H9 (cell line): ENCODE data around the gene TMEM229A. TPM values are rescaled to one million over a fixed set of nuclear protein-coding genes. Genes with fewer than 3 reads are reported as not detected.

Source experiments
- DNase-seq: peaks from one replicate; pipeline ENCODE4 v3.0.0-alpha.2; 2017
- H2AFZ ChIP-seq: one replicate; pipeline ENCODE4 v1.6.1; 2013; ENCODE audit warnings: mild to moderate bottlenecking, low read length, control low read depth, moderate library complexity
- H2AK5ac ChIP-seq: 2 replicates; pipeline ENCODE4 v1.6.1; 2013; ENCODE audit warnings: low read length, control low read depth, mixed read lengths; ENCODE audit not compliant: insufficient read length
- H2BK120ac ChIP-seq: one replicate; pipeline ENCODE4 v1.6.1; 2013; ENCODE audit warnings: low read depth, mild to moderate bottlenecking, low read length, control low read depth, inconsistent platforms; ENCODE audit not compliant: poor library complexity, severe bottlenecking
- H2BK12ac ChIP-seq: 2 replicates; pipeline ENCODE4 v1.6.1; 2013; ENCODE audit warnings: low read length, control low read depth, mixed read lengths, low read depth; ENCODE audit not compliant: insufficient read length
- H2BK15ac ChIP-seq: 2 replicates; pipeline ENCODE4 v1.6.1; 2013; ENCODE audit warnings: low read depth, low read length, control low read depth
- H2BK20ac ChIP-seq: one replicate; pipeline ENCODE4 v1.6.1; 2013; ENCODE audit warnings: low read depth, mild to moderate bottlenecking, low read length, control low read depth, inconsistent platforms; ENCODE audit not compliant: poor library complexity, severe bottlenecking
- H2BK5ac ChIP-seq: 2 replicates; pipeline ENCODE4 v1.6.1; 2013; ENCODE audit warnings: low read length, control low read depth, mixed read lengths; ENCODE audit not compliant: insufficient read length
- H3K14ac ChIP-seq: 2 replicates; pipeline ENCODE4 v1.6.1; 2013; ENCODE audit warnings: low read length, control low read depth; ENCODE audit not compliant: insufficient read depth
- H3K18ac ChIP-seq: 2 replicates; pipeline ENCODE4 v1.6.1; 2013; ENCODE audit warnings: low read depth, mild to moderate bottlenecking, mixed read lengths, low read length, control low read depth; ENCODE audit not compliant: insufficient read length
- H3K23ac ChIP-seq: 2 replicates; pipeline ENCODE4 v1.6.1; 2013; ENCODE audit warnings: low read length, control low read depth, mixed read lengths, low read depth; ENCODE audit not compliant: insufficient read length
- H3K23me2 ChIP-seq: 2 replicates; pipeline ENCODE4 v1.6.1; 2013; ENCODE audit warnings: low read depth, mild to moderate bottlenecking, mixed read lengths, low read length, control low read depth; ENCODE audit not compliant: insufficient read length, poor library complexity, severe bottlenecking
- H3K27ac ChIP-seq: 2 replicates; pipeline ENCODE4 v1.5.1; 2013; ENCODE audit warnings: low read length, control low read depth, mixed read lengths, low read depth; ENCODE audit not compliant: insufficient read length
- H3K27me3 ChIP-seq: 2 replicates; pipeline ENCODE4 v1.6.1; 2013; ENCODE audit warnings: low read length, control low read depth, inconsistent platforms; ENCODE audit not compliant: insufficient read depth
- H3K4ac ChIP-seq: 2 replicates; pipeline ENCODE4 v1.6.1; 2013; ENCODE audit warnings: low read depth, mild to moderate bottlenecking, control low read depth, inconsistent platforms, low read length, moderate library complexity
- H3K4me1 ChIP-seq: 2 replicates; pipeline ENCODE4 v1.6.1; 2013; ENCODE audit warnings: low read length, control low read depth, inconsistent platforms; ENCODE audit not compliant: insufficient read depth
- H3K4me2 ChIP-seq: 2 replicates; pipeline ENCODE4 v1.6.1; 2013; ENCODE audit warnings: low read length, control low read depth, mixed read lengths; ENCODE audit not compliant: insufficient read length, insufficient read depth
- H3K56ac ChIP-seq: 2 replicates; pipeline ENCODE4 v1.6.1; 2013; ENCODE audit warnings: low read depth, mild to moderate bottlenecking, mixed read lengths, low read length, control low read depth; ENCODE audit not compliant: insufficient read length
- H3K79me1 ChIP-seq: 2 replicates; pipeline ENCODE4 v1.6.1; 2013; ENCODE audit warnings: low read depth, mild to moderate bottlenecking, moderate library complexity, low read length, control low read depth, inconsistent platforms; ENCODE audit not compliant: insufficient read depth, poor library complexity, severe bottlenecking
- H3K79me2 ChIP-seq: 2 replicates; pipeline ENCODE4 v1.6.1; 2013; ENCODE audit warnings: low read length, control low read depth, inconsistent platforms; ENCODE audit not compliant: insufficient read depth
- H3K9ac ChIP-seq: 2 replicates; pipeline ENCODE4 v1.6.1; 2013; ENCODE audit warnings: low read length, control low read depth, mixed read lengths; ENCODE audit not compliant: insufficient read length; ENCODE audit errors: extremely low read depth
- H3K9me3 ChIP-seq: one replicate; pipeline ENCODE4 v1.6.1; 2013; ENCODE audit warnings: low read depth, low read length, inconsistent platforms; ENCODE audit not compliant: control insufficient read depth
- H3T11ph ChIP-seq: one replicate; pipeline ENCODE4 v1.6.1; 2013; ENCODE audit warnings: mild to moderate bottlenecking, low read length, control low read depth, inconsistent platforms
- H4K20me1 ChIP-seq: one replicate; pipeline ENCODE4 v1.6.1; 2013; ENCODE audit not compliant: control insufficient read depth, insufficient read length, insufficient read depth
- H4K5ac ChIP-seq: 2 replicates; pipeline ENCODE4 v1.6.1; 2013; ENCODE audit warnings: low read depth, mild to moderate bottlenecking, mixed read lengths, low read length, control low read depth; ENCODE audit not compliant: insufficient read length
- H4K8ac ChIP-seq: replicated peaks from 2 replicates; pipeline ENCODE4 v1.6.1; 2013; ENCODE audit warnings: low read length, control low read depth, mixed read lengths, low read depth; ENCODE audit not compliant: insufficient read length
- H4K91ac ChIP-seq: 2 replicates; pipeline ENCODE4 v1.6.1; 2013; ENCODE audit warnings: low read depth, mild to moderate bottlenecking, moderate library complexity, mixed read lengths, low read length, control low read depth; ENCODE audit not compliant: insufficient read length
- H3K27ac Mint-ChIP-seq, 3 experiments: 2 replicates in 2 of 3; 3 replicates in 1 of 3; pipeline ENCODE4 v1.8.0; 2020 to 2021; ENCODE audit warnings: mixed read lengths in 3 of 3, mild to moderate bottlenecking in 1 of 3, moderate library complexity in 1 of 3
- H3K27me3 Mint-ChIP-seq: 2 replicates; pipeline ENCODE4 v1.8.0; 2021; ENCODE audit warnings: low read depth, mild to moderate bottlenecking, moderate library complexity, mixed read lengths
- H3K36me3 Mint-ChIP-seq, 3 experiments: 2 replicates in 2 of 3; 3 replicates in 1 of 3; pipeline ENCODE4 v1.8.0; 2020 to 2021; ENCODE audit warnings: low read depth in 3 of 3, mixed read lengths in 3 of 3; ENCODE audit not compliant: insufficient read depth in 1 of 3
- H3K4me1 Mint-ChIP-seq, 2 experiments: 2 replicates each; pipeline ENCODE4 v1.8.0; 2020; ENCODE audit warnings: mixed read lengths in 2 of 2
- H3K4me3 Mint-ChIP-seq, 2 experiments: 2 replicates in 1 of 2; 3 replicates in 1 of 2; pipeline ENCODE4 v1.8.0; 2020 to 2021; ENCODE audit warnings: mild to moderate bottlenecking in 2 of 2, mixed read lengths in 2 of 2, moderate library complexity in 1 of 2
- H3K9me3 Mint-ChIP-seq, 2 experiments: 2 replicates in 1 of 2; 3 replicates in 1 of 2; pipeline ENCODE4 v1.8.0; 2020; ENCODE audit warnings: mild to moderate bottlenecking in 2 of 2, mixed read lengths in 2 of 2, moderate library complexity in 1 of 2
- WGBS: extraction: QIAGEN DNeasy Blood & Tissue Kit; methylation state at CpG from one replicate; pipeline ENCODE4 v1.1.7; 2013; ENCODE audit warnings: missing lambda C conversion rate, low lambda C conversion rate, mixed read lengths; ENCODE audit not compliant: insufficient read length; ENCODE audit errors: extremely low coverage; 5-methylcytosine and 5-hydroxymethylcytosine counted together
- total RNA-seq: library from RNA; stranded (reverse); gene quantifications from 2 replicates; pipeline ENCODE4 v1.2.1, GENCODE V29; 2021
- TF ChIP-seq, protein P1 (sequence below): fragments of 200-600 bp; sonication (generic); conservative IDR thresholded peaks from 3 replicates; pipeline ENCODE4 v1.8.0; 2021; ENCODE audit warnings: antibody characterized with exemption, mild to moderate bottlenecking

Gene TMEM229A
- total RNA-seq, 1 experiment from 2014 or later: 0.37 TPM

DNA sequence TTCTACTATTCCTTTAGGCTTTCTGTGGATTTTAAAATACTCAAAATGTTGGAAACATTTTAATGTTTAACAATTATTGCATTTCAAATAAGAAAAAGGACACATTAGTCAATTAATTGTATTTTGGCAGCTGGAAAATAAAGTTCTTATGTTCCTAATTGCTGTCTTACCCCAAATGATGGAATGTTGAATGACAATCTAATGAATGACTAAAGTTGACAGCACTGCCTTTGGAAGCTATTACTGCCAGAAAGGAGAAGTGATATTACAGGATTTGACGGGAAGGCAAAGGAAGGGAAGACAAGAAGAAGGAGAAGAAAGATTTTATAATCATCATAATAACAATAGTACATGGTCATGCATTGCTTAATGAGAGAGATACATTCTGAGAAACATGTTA lies 23.4 kb upstream of the TMEM229A start:
- H4K91ac ChIP-seq: no peak overlapping the region
- H4K8ac ChIP-seq: no peak overlapping the region
- no peak overlapping the region for H2AK5ac ChIP-seq
- H3K4me1 ChIP-seq: no peaks in the 10 kb centered on the region
- no peak for DNase-seq
- H3K23ac ChIP-seq: no peak overlapping the region
- H2BK12ac ChIP-seq: no peak overlapping the region
- no peak overlapping the region for H3K56ac ChIP-seq
- H3K27ac ChIP-seq: no peak overlapping the region
- no peaks in the 10 kb centered on the region for H3K23me2 ChIP-seq
- no peak overlapping the region for H2BK20ac ChIP-seq
- Mint-ChIP-seq H3K27me3 (no peaks in the 10 kb centered on the region), H3K27ac (no peak overlapping the region), H3K36me3 (no peaks in the 10 kb centered on the region), H3K4me3 (no peak overlapping the region), H3K4me1 (no peaks in the 10 kb centered on the region), H3K9me3 (no peaks in the 10 kb centered on the region)
- H3K4ac ChIP-seq: no peak overlapping the region
- H2BK15ac ChIP-seq: no peak overlapping the region
- H3K18ac ChIP-seq: no peak overlapping the region
- no peak overlapping the region for H3K9ac ChIP-seq
- no peak overlapping the region for H3T11ph ChIP-seq
- H3K14ac ChIP-seq: no peak overlapping the region
- H3K4me2 ChIP-seq: no peak overlapping the region
- no CpG with 5 or more reads among the region's 1 CpG for WGBS
- no peaks in the 10 kb centered on the region for H3K9me3 ChIP-seq
- H3K79me1 ChIP-seq: no peaks in the 10 kb centered on the region
- H3K79me2 ChIP-seq: no peaks in the 10 kb centered on the region
- H4K5ac ChIP-seq: no peak overlapping the region
- TF ChIP-seq, protein P1, sequence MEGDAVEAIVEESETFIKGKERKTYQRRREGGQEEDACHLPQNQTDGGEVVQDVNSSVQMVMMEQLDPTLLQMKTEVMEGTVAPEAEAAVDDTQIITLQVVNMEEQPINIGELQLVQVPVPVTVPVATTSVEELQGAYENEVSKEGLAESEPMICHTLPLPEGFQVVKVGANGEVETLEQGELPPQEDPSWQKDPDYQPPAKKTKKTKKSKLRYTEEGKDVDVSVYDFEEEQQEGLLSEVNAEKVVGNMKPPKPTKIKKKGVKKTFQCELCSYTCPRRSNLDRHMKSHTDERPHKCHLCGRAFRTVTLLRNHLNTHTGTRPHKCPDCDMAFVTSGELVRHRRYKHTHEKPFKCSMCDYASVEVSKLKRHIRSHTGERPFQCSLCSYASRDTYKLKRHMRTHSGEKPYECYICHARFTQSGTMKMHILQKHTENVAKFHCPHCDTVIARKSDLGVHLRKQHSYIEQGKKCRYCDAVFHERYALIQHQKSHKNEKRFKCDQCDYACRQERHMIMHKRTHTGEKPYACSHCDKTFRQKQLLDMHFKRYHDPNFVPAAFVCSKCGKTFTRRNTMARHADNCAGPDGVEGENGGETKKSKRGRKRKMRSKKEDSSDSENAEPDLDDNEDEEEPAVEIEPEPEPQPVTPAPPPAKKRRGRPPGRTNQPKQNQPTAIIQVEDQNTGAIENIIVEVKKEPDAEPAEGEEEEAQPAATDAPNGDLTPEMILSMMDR: no peak
- no peak overlapping the region for H2BK5ac ChIP-seq
- no peak overlapping the region for H2AFZ ChIP-seq
- no peaks in the 10 kb centered on the region for H3K27me3 ChIP-seq
- no peaks in the 10 kb centered on the region for H4K20me1 ChIP-seq
- no peak overlapping the region for H2BK120ac ChIP-seq
